Measurements from ENCODE around the gene EPHB4. TPM values are rescaled to one million over a fixed set of nuclear protein-coding genes. Genes with fewer than 3 reads are reported as not detected.
"Not testable (repeated sequence)": the region's sequence is repeated elsewhere in the genome, so short reads cannot be mapped to it uniquely, and the experiment has no call there.

EPHB4 gene
- total RNA-seq, 1 donor from 2014 or later, result 165 TPM

DNA sequence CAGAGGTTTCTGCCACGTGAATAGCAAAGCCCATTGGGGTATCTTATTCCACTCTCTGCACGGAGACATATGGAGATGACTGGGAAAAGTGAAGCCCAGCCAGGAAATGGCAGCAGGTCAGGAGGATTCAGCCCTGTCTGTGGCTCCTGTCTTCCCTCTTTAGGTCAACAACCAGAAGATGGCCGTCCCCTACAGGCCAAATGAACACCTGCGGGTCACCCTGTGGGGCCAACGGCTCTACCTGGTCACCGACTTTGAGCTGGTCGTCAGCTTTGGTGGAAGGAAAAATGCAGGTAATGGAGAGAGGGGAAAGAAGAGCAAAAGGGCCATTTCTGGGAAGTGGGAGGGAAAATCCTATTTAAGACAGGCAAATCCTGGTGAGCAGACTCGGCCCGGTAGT, 38.3 kb downstream of the EPHB4 start:
- DNase-seq (ENCODE audit: low spot score), result no peak

DNA sequence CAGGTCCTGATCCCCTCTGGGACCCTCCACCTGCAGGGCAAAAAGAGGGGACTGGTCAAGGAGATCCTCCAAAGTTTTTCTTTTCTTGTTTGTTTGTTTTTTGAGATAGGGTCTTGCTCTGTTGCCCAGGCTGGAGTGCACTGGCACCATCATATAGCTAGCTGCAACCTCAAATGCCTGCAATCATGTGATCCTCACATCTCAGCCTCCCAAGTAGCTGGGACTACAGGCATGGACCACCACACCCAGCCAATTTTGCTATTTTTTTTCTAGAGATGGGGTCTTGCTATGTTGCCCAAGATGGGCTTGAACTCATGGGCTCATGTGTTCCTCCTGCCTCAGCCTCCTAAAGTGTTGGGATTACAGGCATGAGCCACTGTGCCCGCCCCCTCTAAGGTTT, 41.0 kb downstream of the EPHB4 start:
- DNase-seq (ENCODE audit: low spot score), result no peak

DNA sequence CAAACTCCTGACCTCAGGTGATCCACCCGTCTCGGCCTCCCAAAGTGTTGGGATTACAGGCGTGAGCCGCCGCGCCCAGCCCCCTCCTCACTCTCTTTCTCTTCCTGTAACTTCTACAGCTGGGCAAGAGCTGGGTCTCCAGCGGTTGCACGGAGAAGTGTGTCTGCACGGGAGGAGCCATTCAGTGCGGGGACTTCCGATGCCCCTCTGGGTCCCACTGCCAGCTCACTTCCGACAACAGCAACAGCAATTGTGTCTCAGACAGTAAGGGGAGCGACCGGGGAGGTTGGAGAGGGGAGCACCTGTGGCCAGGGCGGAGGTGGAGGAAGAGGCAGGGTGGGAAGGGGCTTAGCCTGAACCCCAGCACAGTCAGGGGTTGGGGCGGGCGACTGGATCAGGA, 41.4 kb downstream of the EPHB4 start:
- no peak for DNase-seq (ENCODE audit: low spot score)

DNA sequence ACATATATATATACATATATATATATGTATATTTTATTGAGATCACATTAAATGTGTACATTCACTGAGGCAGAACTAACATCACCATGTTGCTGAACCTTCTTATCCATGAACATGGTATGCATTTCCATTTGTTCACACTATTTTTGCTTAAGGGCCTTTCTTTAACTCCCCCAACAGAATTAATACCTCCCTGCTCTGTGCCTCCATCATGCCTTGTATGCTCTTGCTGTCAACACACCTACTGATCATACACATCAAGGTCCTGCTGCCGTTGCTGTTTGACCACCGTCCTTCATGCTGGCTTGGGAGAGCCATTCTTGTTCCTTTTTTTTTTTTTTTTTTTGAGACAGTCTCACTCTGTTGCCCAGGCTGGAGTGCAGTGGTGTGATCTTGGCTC, 43.5 kb downstream of the EPHB4 start:
- no peak for DNase-seq (ENCODE audit: low spot score)

DNA sequence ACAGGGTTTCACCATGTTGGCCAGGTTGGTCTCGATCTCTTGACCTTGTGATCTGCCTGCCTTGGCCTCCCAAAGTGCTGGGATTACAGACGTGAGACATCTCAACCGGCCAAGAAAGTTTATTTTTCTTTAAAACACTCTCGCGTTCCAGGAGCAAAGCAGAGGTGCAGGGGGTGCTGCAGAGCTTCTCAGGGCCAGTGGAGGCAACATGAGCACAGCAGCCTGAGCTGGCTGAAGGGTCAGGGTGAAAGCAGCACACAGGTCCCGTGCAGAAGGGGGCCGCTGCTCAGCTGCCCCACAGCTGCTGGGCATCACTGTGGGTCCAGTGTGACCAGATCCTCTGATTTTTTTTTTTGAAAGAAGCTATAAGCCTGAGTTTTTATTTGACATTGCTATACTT, 46.1 kb downstream of the EPHB4 start:
- no peak for DNase-seq (ENCODE audit: low spot score)

DNA sequence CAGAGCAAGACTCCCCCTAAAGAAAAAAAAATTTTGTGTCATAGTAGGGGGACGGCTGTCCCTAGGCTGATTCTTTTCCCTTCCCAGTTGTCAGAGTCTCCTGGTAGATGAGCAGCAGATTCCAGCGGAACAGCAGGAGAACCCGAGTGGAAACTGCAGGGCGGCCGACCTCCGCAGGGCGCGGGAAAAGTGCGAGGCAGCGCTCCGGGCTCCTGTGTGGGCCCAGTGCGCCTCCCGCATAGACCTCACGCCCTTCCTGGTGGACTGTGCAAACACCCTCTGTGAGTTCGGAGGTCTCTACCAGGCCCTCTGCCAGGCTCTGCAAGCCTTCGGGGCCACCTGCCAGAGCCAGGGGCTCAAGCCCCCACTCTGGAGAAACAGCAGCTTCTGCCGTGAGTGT, 48.0 kb downstream of the EPHB4 start:
- DNase-seq (ENCODE audit: low spot score), result no peak

DNA sequence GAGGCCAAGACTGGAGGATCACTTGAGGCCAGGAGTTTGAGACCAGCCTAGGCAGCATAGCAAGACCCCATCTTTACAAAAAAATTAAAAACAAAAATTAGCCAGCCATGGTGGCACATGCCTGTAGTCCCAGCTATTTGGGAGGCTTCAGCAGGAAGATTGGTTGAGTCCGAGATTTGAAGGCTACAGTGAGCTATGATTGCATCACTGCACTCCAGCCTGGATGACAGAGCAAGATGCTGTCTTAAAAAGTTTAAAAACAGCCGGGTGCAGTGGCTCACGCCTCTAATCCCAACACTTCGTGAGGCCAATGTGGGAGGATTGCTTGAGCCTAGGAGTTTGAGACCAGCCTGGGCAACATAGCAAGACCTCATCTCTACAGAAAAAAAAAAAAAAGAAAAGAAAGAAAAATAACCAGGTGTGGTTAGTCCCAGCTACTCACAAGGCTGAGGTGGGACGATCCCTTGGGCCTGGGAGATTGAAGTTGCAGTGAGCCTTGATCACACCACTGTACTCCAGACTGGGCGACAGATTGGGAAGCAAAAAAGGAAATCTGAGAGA, 49.2 kb downstream of the EPHB4 start:
- DNase-seq (ENCODE audit: low spot score), result no peak

DNA sequence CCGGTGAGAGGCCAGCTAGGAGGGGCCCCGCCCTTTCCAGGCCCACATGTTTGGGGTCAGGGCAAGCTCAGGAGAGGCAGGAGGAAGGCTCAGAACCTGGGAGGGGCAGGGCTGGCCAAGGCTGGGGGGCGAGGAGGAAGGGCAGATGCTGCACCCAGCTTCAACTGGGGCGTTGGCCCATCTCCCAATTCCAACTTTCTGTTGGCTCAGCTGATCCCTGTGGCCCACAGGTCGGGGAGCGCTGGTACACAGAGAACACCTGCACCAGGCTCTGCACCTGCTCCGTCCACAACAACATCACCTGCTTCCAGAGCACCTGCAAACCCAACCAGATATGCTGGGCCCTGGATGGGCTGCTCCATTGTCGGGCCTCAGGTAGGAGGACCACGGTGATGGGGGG, 53.8 kb downstream of the EPHB4 start:
- DNase-seq (ENCODE audit: low spot score), result no peak

DNA sequence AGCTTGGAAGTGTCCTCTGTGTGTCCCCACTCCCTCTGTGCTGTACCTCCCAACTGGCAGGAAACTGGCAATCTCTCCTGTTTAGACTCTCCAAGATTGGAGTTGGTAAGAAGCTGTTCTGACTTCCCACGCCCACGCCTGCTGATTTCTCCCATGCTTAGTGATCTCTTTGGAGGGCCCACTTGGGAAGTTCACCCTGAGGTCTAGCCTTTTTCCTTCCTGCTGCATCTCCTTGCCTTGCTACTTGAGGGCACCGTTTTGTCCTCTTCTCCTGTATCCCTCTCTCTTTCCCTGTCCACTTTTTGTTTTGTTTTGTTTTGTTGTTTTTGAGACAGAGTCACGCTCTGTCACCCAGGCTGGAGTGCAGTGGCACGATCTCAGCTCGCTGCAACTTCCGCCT, 58.5 kb downstream of the EPHB4 start:
- no peak for DNase-seq (ENCODE audit: low spot score)

DNA sequence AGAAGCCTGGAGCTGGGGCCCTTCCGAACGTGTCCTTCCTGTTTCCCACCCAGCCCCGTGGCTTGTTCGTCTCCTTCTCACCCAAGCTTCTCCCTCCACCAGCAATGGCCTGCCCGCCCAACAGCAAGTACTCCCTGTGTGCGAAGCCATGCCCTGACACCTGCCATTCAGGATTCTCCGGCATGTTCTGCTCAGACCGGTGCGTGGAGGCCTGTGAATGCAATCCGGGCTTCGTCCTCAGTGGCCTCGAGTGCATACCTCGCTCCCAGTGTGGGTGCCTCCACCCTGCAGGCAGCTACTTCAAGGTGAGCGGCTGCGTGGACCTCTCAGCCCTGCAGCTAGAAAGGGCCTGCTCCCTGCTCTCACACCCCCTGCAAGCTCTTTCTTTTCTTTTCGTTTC, 62.1 kb downstream of the EPHB4 start:
- no peak for DNase-seq (ENCODE audit: low spot score)

DNA sequence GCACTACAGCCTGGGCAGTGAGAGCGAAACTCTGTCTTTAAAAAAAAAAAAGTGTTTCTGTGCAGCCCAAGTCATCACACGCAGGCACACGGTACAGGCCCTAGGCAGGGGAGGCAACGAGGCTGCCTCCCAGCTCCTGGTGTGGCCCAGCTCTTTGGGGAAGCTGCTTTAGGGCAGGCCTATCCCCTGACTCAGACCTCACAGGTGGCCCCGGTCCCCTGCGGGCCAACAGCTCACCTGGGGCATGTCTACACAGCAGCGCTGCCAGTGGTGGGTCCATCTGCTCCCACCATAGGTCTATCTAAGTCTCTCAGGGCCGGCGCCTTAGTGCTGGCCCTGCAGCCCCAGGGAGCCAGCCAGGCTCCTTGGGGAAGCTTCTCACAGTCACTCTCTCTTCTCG, 62.5 kb downstream of the EPHB4 start:
- DNase-seq (ENCODE audit: low spot score), result no peak

DNA sequence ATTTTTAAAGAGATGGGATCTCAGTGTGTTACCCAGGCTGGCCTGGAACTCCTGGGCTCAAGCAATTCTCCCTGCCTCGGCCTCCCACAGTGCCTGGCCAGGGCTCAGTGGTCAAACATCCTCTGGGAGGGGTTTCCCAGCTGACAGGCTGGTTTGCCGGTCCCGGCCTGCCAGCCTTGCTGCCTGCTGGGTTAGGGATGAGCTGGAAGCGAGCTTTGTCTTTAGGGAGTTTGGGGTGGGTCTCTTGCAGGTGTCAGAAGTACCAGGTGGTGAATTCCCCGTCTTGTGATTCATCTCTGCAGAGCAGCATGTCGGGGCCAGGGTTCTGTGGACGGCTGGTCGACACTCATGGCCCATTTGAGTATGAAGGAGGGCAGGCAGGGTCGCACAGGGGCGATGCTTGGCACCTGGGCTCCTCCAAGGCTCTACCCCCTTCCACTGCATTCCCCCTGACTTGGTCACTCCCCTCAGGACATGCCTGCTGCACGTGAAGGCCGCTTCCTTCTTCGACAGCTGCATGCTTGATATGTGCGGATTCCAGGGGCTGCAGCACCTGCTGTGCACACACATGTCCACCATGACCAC, 63.7 kb downstream of the EPHB4 start:
- DNase-seq (ENCODE audit: low spot score), result no peak

DNA sequence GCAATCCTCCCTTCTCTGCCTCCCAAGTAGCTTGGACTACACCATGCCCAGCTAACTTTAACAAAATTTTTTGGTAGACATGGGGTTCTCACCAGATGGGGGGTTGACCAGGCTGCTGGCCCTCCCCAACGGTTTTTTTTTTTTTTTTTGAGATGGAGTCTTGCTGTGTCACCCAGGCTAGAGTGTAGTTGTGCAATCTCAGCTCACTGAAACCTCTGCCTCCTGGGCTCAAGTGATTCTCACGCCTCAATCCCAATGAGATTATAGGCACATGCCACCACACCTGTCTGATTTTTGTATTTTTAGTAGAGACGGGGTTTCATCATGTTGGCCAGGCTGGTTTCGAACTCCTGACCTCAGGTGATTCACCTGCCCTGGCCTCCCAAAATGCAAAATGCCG, 64.5 kb downstream of the EPHB4 start:
- DNase-seq (ENCODE audit: low spot score), result not testable (repeated sequence)

DNA sequence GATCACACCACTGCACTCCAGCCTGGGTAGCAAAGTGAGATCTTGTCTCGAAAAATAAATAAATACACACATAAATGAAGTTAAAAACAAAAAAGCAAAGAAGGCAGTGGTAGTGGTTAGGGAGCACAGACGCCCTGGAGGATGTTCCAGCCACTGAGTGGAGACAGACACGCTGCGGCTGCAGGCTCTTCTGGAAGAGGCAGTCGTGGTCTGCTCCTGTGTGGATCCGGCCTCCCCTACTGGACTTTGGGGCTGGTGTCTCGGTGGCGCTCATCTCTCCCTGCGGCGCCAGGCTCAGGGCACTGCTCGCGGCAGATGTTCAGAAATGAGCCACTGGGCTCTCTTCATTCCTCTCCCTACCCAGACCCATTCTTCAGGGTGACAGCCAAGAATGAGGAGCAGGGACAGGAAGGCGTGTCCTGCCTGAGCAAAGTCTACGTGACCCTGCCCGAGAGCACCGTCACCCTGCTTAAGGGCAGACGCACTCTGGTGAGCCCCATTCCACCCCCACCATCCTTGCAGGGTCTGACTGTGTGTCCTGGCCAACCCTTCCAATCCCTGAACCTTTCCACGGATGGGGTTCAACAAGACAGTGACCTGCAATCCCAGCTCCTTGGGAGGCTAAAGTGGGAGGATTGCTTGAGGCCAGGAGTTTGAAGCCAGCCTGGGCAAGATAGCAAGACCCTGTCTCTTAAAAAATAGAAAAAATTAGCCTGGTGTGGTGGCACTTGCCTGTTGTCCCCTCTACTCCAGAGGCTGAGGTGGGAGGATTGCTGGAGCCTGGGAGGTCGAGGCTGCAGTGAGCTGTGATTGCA, 67.8 kb downstream of the EPHB4 start:
- DNase-seq (ENCODE audit: low spot score), result no peak

DNA sequence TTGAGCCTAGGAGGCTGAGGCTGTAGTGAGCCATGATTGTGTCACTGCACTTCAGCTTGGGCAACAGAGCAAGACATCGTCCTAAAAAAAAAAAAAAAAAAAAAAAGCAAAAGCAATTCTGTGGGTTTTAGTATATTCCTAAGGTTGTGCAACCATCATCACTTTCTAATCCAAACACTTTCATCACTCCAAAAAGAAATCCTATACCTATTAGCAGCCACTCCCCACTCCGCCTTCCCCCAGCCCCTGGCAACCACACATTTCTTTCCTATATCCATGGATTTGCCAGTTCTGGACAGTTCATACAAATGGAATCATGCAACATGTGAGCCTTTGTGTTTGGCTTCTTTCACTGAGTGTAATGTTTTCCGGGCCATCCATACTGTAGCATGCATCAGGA, 73.6 kb downstream of the EPHB4 start:
- no peak for DNase-seq (ENCODE audit: low spot score)

DNA sequence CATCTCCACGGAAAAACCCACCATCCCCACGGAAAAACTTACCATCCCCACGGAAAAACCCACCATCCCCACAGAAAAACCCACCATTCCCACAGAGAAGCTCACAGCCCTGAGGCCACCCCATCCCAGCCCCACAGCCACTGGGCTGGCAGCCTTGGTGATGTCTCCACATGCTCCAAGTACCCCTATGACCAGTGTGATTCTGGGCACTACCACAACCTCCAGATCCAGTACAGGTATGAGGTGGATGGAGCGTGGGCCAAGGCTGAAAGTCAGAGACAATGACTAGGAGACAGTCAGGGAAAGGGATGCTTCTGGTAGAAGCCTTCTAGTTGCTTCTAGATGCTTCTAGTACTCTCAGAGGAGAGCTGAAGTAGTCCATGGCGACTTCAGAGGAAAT, 74.3 kb downstream of the EPHB4 start:
- DNase-seq (ENCODE audit: low spot score), result no peak

Other genes starting within 250 kb of the EPHB4 start
- 131 TPM for gene LRCH4, start 241.4 kb downstream of the EPHB4 start, total RNA-seq
- gene FBXO24, start 241.2 kb downstream of the EPHB4 start, total RNA-seq, result 1.6 TPM
- gene PCOLCE, start 225.2 kb downstream of the EPHB4 start, total RNA-seq, result 55.4 TPM
- gene MOSPD3, start 215.0 kb downstream of the EPHB4 start, total RNA-seq, result 34.8 TPM
- 13.8 TPM for gene TFR2, start 186.0 kb downstream of the EPHB4 start, total RNA-seq
- 0.14 TPM for gene ACTL6B, start 171.1 kb downstream of the EPHB4 start, total RNA-seq
- gene GNB2, start 153.8 kb downstream of the EPHB4 start, total RNA-seq, result 236 TPM
- gene GIGYF1, start 133.3 kb downstream of the EPHB4 start, total RNA-seq, result 56.2 TPM
- 25.9 TPM for gene POP7, start 121.4 kb downstream of the EPHB4 start, total RNA-seq
- not detected for gene EPO, start 107.1 kb downstream of the EPHB4 start, total RNA-seq
- not detected for gene ZAN, start 93.9 kb downstream of the EPHB4 start, total RNA-seq
- gene SLC12A9, start 25.2 kb upstream of the EPHB4 start, total RNA-seq, result 76.1 TPM
- 91.0 TPM for gene TRIP6, start 39.9 kb upstream of the EPHB4 start, total RNA-seq
- gene SRRT, start 47.6 kb upstream of the EPHB4 start, total RNA-seq, result 150 TPM
- 3.3 TPM for gene UFSP1, start 62.2 kb upstream of the EPHB4 start, total RNA-seq
- 8.4 TPM for gene ACHE, start 68.4 kb upstream of the EPHB4 start, total RNA-seq
- 230 TPM for gene MUC3A, start 122.0 kb upstream of the EPHB4 start, total RNA-seq
- gene MUC12, start 142.0 kb upstream of the EPHB4 start, total RNA-seq, result 0.72 TPM
- under 0.01 TPM for gene MUC17, start 192.6 kb upstream of the EPHB4 start, total RNA-seq

Measured in mucosa of gallbladder (tissue), 1 donor.